ENCODE measurements around the gene PACS2.

DNA sequence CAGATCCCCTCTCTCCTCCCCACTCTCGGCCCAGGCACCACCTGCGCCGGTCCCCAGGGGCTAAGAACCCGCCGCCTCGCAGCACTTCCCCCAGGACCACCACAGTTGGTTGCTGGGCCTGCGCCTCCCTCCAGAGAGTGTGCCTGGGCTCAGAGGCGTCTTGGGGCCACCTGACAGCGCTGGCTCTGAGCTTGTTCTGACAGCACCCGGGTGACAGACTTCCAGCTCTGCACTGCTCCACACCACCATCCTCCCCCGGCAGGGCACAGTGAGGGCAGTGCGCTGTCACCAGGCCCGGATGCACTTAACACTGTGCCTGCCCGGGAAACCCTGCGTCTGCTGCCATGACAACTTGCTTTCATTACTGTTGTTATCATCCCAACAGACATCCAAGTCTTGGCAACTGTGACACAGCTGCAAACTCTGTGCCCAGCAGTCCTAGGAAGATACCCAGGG, 20.4 kb upstream of the PACS2 start:
- TF ChIP-seq, protein P1, sequence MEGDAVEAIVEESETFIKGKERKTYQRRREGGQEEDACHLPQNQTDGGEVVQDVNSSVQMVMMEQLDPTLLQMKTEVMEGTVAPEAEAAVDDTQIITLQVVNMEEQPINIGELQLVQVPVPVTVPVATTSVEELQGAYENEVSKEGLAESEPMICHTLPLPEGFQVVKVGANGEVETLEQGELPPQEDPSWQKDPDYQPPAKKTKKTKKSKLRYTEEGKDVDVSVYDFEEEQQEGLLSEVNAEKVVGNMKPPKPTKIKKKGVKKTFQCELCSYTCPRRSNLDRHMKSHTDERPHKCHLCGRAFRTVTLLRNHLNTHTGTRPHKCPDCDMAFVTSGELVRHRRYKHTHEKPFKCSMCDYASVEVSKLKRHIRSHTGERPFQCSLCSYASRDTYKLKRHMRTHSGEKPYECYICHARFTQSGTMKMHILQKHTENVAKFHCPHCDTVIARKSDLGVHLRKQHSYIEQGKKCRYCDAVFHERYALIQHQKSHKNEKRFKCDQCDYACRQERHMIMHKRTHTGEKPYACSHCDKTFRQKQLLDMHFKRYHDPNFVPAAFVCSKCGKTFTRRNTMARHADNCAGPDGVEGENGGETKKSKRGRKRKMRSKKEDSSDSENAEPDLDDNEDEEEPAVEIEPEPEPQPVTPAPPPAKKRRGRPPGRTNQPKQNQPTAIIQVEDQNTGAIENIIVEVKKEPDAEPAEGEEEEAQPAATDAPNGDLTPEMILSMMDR (IDR thresholded peaks at IDR 0.05), result no peak
- no peak for TF ChIP-seq POLR2A (IDR thresholded peaks at IDR 0.05)
